Upper lobe of right lung (tissue), 1 donor: ENCODE data around the gene PRKCE. TPM values are rescaled to one million over a fixed set of nuclear protein-coding genes. Genes with fewer than 3 reads are reported as not detected.

Source experiments
- ATAC-seq: fragments of 200-7000 bp; cut with Tn5 transposase; one replicate; pipeline ENCODE4 v1.9.1; 2020; ENCODE audit warnings: mild to moderate bottlenecking, moderate library complexity
- DNase-seq: peaks from one replicate; pipeline ENCODE4 v3.0.0-alpha.2; 2020
- H3K27ac ChIP-seq: fragments of 200-600 bp; one replicate; pipeline ENCODE4 v1.8.0; 2022
- H3K27me3 ChIP-seq: fragments of 200-600 bp; one replicate; pipeline ENCODE4 v1.8.0; 2022; ENCODE audit warnings: mild to moderate bottlenecking
- H3K36me3 ChIP-seq: fragments of 200-600 bp; one replicate; pipeline ENCODE4 v1.8.0; 2022
- H3K4me1 ChIP-seq: fragments of 200-600 bp; one replicate; pipeline ENCODE4 v1.8.0; 2022
- H3K4me3 ChIP-seq: fragments of 200-600 bp; one replicate; pipeline ENCODE4 v1.8.0; 2022; ENCODE audit warnings: mild to moderate bottlenecking
- H3K9me3 ChIP-seq: fragments of 200-600 bp; one replicate; pipeline ENCODE4 v1.8.0; 2022
- CTCF ChIP-seq: fragments of 200-600 bp; IDR thresholded peaks from one replicate; pipeline ENCODE4 v1.8.0; 2022; ENCODE audit warnings: antibody characterized with exemption
- intact Hi-C: fragments of 100-400 bp; cut with DNase I; formaldehyde crosslinking; loops from one replicate; pipeline ENCODE4 v1.11.0; 2022
- total RNA-seq: library from RNA; stranded (reverse); fragmentation: NEBNext Ultra II Directional; extraction: Animal tissue kit (Norgen Biotek cat#: 25700); gene quantifications from one replicate; pipeline ENCODE4 v1.2.1, GENCODE V29; 2021
- donor health status: DM: no; HTN: yes; CAD: no; lungs with severe emphysema.

The PRKCE gene
- total RNA-seq, 1 donor from 2014 or later = 65.6 TPM

- ATAC-seq (no peak), DNase-seq (no peak)
- no peak overlapping the region for H3K27ac ChIP-seq
- intact Hi-C loops = no loop called here
- H3K4me3 ChIP-seq = no peak overlapping the region
- peaks cover 6% of the 10 kb centered on the region for H3K4me1 ChIP-seq
- no peaks in the 10 kb centered on the region for H3K9me3 ChIP-seq
- no peaks in the 10 kb centered on the region for H3K27me3 ChIP-seq
- no peak for TF ChIP-seq CTCF
- H3K36me3 ChIP-seq = no peaks in the 10 kb centered on the region
Observed at GRCh38 chr2:45945302-45945717, 293.8 kb downstream of the PRKCE start.

- intact Hi-C loops = no loop called here
Observed at GRCh38 chr2:45946023-45946422, 294.5 kb downstream of the PRKCE start.

GRCh38 chr2:45950606-45951005, 299.1 kb downstream of the PRKCE start:
- ATAC-seq = no peak
- Histone ChIP-seq H3K4me3 (no peak overlapping the region), H3K4me1 (no peaks in the 10 kb centered on the region), H3K9me3 (no peaks in the 10 kb centered on the region), H3K27ac (no peak overlapping the region), H3K36me3 (no peaks in the 10 kb centered on the region), H3K27me3 (no peaks in the 10 kb centered on the region)
- no peak for TF ChIP-seq CTCF
- intact Hi-C loops = no loop called here
- no peak for DNase-seq

More at GRCh38 chr2:45946023-45946422, 294.5 kb downstream of the PRKCE start:
- H3K27ac ChIP-seq = no peak overlapping the region
- H3K4me3 ChIP-seq = no peak overlapping the region
- H3K9me3 ChIP-seq = no peaks in the 10 kb centered on the region
- peak; percentile 29 for ATAC-seq
- H3K4me1 ChIP-seq = peaks cover 6% of the 10 kb centered on the region
- no peaks in the 10 kb centered on the region for H3K27me3 ChIP-seq
- no peak for DNase-seq
- H3K36me3 ChIP-seq = no peaks in the 10 kb centered on the region
- TF ChIP-seq CTCF = no peak

GRCh38 chr2:45951025-45951727, 299.7 kb downstream of the PRKCE start:
- intact Hi-C loops = no loop called here
- ATAC-seq = peak; percentile 16
- no peak overlapping the region for H3K27ac ChIP-seq
- H3K4me1 ChIP-seq = no peaks in the 10 kb centered on the region
- H3K9me3 ChIP-seq = no peaks in the 10 kb centered on the region
- H3K36me3 ChIP-seq = no peaks in the 10 kb centered on the region
- no peak for TF ChIP-seq CTCF
- no peak overlapping the region for H3K4me3 ChIP-seq
- no peaks in the 10 kb centered on the region for H3K27me3 ChIP-seq
- no peak for DNase-seq

GRCh38 chr2:45952591-45952990, 301.1 kb downstream of the PRKCE start:
- Histone ChIP-seq H3K36me3 (no peaks in the 10 kb centered on the region), H3K4me1 (no peaks in the 10 kb centered on the region), H3K27ac (no peak overlapping the region), H3K9me3 (no peaks in the 10 kb centered on the region), H3K4me3 (no peak overlapping the region), H3K27me3 (no peaks in the 10 kb centered on the region)
- DNase-seq = no peak
- no peak for ATAC-seq
- TF ChIP-seq CTCF = no peak
- intact Hi-C loops = no loop called here
